NCI-H510A treated with DMSO at 0.1 percent for 48 hours (cell line): ENCODE data around the gene KRTAP4-7.
"Not testable (repeated sequence)": the region's sequence is repeated elsewhere in the genome, so short reads cannot be mapped to it uniquely, and the experiment has no call there.

Source experiments
- DNase-seq: peaks from one replicate; lab custom pipeline; 2025; lab: John Stamatoyannopoulos, UW

Gene KRTAP4-7

DNA sequence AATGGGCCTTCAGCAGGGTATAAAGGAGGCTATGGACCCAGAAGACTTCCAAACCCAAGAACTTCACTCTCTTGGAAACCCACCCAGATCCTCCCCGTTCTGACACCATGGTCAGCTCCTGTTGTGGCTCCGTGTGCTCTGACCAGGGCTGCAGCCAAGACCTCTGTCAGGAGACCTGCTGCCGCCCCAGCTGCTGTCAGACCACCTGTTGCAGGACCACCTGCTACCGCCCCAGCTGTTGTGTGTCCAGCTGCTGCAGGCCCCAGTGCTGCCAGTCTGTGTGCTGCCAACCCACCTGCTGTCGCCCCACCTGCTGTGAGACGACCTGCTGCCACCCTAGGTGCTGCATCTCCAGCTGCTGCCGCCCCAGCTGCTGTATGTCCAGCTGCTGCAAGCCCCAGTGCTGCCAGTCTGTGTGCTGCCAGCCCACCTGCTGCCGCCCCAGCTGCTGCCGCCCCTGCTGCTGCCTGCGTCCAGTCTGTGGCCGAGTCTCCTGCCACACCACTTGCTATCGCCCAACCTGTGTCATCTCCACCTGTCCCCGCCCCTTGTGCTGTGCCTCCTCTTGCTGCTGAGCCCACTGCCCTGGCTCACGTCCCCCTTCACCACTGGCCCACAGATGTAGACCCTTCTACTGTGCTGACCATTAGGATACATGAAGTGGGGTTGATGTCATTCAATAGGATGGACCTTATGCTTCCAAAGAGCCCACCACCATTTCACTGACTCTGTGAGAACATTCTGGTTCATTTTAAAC is at the start of gene KRTAP4-7:
Gene KRTAP4-7, plus strand, starts transcription at position 51 of the 757 bp plus-strand sequence. Its CDS starts 57 bp downstream, at position 108.
- DNase-seq = not testable (repeated sequence)

GRCh38 chr17:41034346-41034935 is 49.5 kb upstream of the KRTAP4-7 start, which contains the start of gene KRTAP1-3:
Gene KRTAP1-3 (minus strand): TSS chr17:41034874. CDS start chr17:41034821, 53 bp downstream.
- peak; percentile 42 for DNase-seq

- no peak for DNase-seq
These were observed 46.0 kb upstream of the KRTAP4-7 start for GRCh38 chr17:41037853-41038350.

- not testable (repeated sequence) for DNase-seq
These were observed 43.0 kb upstream of the KRTAP4-7 start, which contains the start of gene KRTAP1-1 for GRCh38 chr17:41040783-41041571. Gene KRTAP1-1 (minus strand): TSS chr17:41041450. CDS start chr17:41041397, 53 bp downstream.

DNA sequence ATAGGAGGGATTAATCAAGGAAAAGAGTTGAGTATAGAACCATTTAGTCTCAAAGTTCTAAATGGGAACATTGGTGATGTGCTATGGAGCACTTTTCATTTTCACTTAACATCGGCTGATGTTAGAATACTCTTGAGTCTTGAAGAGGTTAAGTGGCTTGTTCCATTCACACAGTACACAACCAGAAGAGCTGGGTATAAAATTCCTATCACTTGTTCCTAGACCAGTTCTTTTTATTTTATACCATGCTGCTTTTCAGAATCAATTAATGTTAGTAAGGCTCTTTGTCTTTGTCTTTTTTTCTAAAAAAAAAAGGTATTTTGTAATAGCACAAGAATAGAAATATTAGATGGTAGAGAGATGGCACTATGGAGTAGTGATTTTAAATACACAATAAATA is 41.0 kb upstream of the KRTAP4-7 start:
- no peak for DNase-seq

DNA sequence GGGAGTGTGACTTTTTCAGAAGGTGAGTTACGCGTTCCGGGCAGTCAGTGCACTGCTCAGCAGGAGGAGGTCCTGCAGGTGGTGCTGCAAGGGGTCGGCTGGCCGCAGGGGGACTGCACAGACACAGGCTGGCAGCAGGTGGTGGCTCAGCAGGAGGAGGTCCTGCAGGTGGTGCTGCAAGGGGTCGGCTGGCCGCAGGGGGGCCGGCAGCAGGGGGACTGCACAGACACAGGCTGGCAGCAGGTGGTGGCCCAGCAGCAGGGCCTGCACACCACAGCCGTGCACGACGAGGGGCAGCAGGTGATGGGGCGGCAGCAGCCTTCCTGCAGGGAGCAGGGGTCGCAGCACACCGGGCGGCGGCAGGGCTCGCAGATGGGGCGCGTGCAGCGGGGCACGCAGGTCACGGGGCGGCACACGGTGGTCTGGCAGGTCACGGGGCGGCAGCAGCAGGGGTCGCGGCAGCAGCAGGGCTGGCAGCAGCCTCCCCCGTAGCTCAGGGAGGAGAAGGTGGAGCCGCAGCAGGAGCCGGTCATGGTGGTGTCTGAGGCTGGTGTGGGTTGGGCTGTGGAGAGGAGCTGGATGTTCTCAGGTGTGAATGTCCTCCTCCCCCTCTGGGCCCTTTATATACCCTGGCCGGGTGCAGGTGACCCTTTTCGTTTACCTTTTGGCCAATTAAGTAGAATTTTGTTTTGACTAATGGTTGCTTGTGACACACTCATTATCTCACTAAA is 37.0 kb upstream of the KRTAP4-7 start, which contains the start of gene KRTAP2-1:
Gene KRTAP2-1, minus strand, starts transcription at position 582 of the 731 bp plus-strand sequence. Its CDS starts 49 bp downstream, at position 533.
- DNase-seq = not testable (repeated sequence)

GRCh38 chr17:41048441-41048840 is 35.5 kb upstream of the KRTAP4-7 start:
- DNase-seq = no peak

DNA sequence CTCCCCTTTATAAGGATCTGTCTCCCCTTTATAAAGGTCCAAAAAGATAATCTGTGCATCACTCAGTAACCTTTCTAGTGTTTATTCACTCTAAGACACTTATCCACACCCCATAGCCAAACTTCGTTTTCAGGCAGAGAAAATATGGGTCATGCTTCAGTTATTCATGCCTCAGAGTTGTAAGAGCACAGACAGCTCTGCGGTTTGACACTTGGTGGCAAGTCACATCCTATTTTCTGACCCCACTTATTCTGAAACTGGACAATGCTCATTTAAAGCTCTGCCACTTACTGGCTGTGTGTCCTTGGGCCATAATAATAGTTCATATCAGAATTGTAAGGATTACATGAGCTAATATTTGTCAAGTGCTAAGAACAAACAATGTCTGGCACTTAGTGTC is 34.8 kb upstream of the KRTAP4-7 start:
- DNase-seq = no peak

GRCh38 chr17:41052566-41052965 is 31.4 kb upstream of the KRTAP4-7 start:
- no peak for DNase-seq

DNA sequence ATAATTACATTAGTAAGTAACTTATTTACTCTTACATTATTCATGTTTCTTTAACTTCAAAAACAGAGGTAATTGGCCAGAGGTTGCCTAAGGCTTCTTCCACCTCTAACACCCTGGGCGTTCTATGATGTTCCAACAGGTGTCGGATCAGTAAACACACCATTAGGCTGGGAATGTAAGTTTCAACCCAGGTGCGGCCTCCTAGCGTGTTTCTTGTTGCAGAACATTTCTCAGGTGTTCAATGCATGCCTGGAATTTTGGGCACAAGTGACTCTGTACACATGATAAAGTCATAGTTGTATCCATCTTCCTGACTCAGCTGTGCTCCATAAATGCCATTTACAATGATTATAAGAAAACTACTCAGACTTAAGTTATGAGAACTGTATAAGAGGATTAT is 29.9 kb upstream of the KRTAP4-7 start:
- no peak for DNase-seq

GRCh38 chr17:41054556-41054955 is 29.4 kb upstream of the KRTAP4-7 start:
- not testable (repeated sequence) for DNase-seq

DNA sequence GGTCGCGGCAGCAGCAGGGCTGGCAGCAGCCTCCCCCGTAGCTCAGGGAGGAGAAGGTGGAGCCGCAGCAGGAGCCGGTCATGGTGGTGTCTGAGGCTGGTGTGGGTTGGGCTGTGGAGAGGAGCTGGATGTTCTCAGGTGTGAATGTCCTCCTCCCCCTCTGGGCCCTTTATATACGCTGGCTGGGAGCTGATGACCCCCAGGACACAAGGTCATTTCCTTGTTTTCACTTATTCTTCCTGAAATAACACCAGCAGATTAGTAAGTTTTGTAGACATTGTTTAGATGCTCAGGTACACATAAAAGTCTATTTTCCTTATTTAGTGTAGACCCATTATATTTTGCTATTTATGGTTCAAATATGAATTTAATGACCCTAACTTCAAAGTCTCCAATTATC is 28.8 kb upstream of the KRTAP4-7 start, which contains the start of gene KRTAP2-2:
Gene KRTAP2-2, minus strand, starts transcription at position 101 of the 400 bp plus-strand sequence. Its CDS starts 19 bp downstream, at position 82.
- not testable (repeated sequence) for DNase-seq

GRCh38 chr17:41057547-41057946 is 26.4 kb upstream of the KRTAP4-7 start:
- DNase-seq = no peak

DNA sequence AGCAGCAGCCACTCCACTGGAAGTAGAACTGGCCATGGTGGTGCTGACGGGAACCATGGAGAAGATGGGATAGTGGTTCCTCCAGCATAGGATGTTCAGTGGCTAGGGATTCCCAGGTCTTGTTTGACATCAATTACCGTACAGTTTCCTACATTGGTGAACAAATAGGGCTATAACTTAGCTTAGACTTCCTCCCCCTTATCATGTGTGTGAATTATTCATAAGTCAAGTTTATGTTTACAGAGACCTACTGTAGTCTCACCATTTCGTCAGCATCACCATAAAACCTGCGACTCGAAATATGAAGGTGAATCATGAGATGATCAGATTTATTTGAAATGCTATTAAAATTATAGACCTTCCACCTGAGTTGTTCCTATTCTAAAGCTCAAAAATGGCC is 25.2 kb upstream of the KRTAP4-7 start:
- no peak for DNase-seq

- not testable (repeated sequence) for DNase-seq
These were observed 24.5 kb upstream of the KRTAP4-7 start for GRCh38 chr17:41059276-41060051.

- no peak for DNase-seq
These were observed 23.8 kb upstream of the KRTAP4-7 start, which contains the start of gene KRTAP2-3 for GRCh38 chr17:41060052-41060604. Gene KRTAP2-3 (minus strand): TSS chr17:41060114. CDS start chr17:41060050, 64 bp downstream.

DNA sequence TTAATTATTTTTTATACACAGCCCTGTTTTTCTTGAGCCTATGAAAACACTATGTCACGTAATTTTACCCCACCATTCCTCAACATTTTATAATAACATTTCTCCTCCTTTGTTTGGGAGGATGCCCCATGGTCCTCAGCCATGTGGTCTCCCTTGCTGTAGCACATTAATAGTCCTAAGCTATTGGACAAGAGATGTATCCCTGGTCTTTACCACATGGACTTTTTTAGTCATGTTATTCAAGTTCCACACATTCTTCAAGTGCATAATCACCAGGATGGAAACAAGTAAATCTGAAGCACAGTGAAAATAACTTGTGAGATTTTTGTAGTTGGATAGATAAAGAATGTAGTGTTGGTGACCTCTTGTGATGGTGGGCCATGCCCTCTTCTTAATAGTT is 22.0 kb upstream of the KRTAP4-7 start:
- DNase-seq = no peak

DNA sequence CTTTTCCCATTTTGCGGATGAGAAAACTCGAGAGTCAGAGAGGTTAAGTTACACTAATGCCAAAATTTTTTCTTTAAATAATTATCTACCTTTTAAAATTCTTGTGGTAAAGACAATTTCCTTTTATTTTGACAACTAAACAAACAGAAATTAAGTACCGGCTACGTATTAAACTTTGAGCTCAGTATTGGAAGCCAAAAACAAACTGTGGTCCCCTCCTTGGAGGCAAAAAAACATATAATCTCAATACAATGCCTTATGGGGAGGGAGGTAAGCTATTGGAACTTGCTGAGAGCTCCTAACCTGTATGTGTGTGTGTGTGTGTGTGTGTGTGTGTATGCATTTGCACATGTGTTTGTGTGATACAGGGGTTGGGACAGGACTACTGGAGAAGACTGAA is 20.5 kb upstream of the KRTAP4-7 start:
- DNase-seq = no peak

DNA sequence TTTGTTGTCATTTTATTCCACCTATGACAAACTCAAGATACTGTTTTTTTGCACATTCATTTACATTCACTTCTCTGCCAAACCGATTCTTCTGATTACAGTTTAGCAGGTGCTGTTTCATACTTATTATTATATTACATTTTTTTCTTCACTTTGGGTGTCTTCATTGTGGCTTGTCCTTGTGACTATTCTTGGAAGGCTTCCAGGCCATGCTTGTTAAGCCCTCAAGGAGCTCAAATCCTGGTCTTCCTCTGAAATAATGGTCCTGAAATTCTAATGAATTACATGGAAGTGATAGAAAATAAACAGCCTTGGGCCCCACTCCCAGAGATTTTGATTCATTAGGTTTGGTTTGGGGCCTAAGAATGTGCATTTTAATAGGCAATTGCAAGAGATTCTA is 19.6 kb upstream of the KRTAP4-7 start:
- no peak for DNase-seq
